Spinal cord (tissue), 10 donors: ENCODE results near the gene GAMT. TPM values are rescaled to one million over a fixed set of nuclear protein-coding genes. Genes with fewer than 3 reads are reported as not detected.

Source experiments
- DNase-seq, 6 donors: peaks; one replicate each; pipeline versions ENCODE4 v3.0.0 to v3.0.0-alpha.2; 2013 to 2015; ENCODE audit warnings: low spot score in 6 of 6, low read depth in 4 of 6
- H3K27ac ChIP-seq: one replicate; pipeline ENCODE4 v1.5.1; 2013; ENCODE audit warnings: low read depth, low read length, control low read depth
- H3K27me3 ChIP-seq: one replicate; pipeline ENCODE4 v1.6.1; 2013; ENCODE audit warnings: low read length; ENCODE audit not compliant: control insufficient read depth, insufficient read depth
- H3K36me3 ChIP-seq: one replicate; pipeline ENCODE4 v1.6.1; 2013; ENCODE audit warnings: low read length; ENCODE audit not compliant: control insufficient read depth, insufficient read depth
- H3K4me1 ChIP-seq: one replicate; pipeline ENCODE4 v1.6.1; 2013; ENCODE audit warnings: low read length; ENCODE audit not compliant: control insufficient read depth, insufficient read depth
- H3K4me3 ChIP-seq: one replicate; pipeline ENCODE4 v1.5.1; 2013; ENCODE audit warnings: low read depth, low read length, control low read depth
- H3K9me3 ChIP-seq: one replicate; pipeline ENCODE4 v1.6.1; 2013; ENCODE audit warnings: low read length; ENCODE audit not compliant: control insufficient read depth, insufficient read depth
- WGBS: methylation state at CpG from one replicate; pipeline ENCODE4 v1.1.5; 2013; ENCODE audit warnings: missing lambda C conversion rate; ENCODE audit not compliant: insufficient coverage; 5-methylcytosine and 5-hydroxymethylcytosine counted together
- polyA plus RNA-seq, 2 donors: library from polyadenylated mRNA; unstranded; fragments of 120-200 nt; gene quantifications; one replicate each; pipeline ENCODE4 v1.2.1, GENCODE V29; 2013; ENCODE audit not compliant: insufficient read length in 2 of 2
- total RNA-seq, 2 donors: library from RNA; depleted of rRNA in 1 of 2; stranded (reverse); fragments of 120-200 nt in 1 of 2; fragments of >200 nt in 1 of 2; gene quantifications; one replicate each; pipeline versions ENCODE4 v1.2.3 to v1.2.4, GENCODE V29; 2013 to 2014
- donor health status: healthy.

The GAMT gene
- total and polyA plus RNA-seq, 4 donors: 15.5 to 81.2 (median 53.6) TPM

DNA sequence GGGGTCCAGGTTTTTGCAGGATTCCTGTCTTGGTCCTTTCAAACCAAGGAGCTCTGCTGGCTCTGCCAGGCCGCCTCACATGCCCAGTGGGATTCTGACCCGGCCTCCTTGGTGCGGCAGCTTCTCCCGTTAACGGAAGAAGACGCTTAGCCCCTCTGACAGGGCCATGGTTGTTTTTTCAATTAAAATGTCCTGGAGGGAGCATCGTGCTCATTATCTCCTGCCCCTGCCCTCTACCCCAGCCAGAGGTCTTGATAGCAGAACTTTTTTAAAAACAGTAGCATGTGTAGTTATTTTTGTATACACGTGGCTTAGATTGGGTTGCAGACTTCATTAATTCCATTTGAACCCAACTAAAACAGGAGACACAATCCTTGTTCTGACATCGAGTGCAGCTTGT lies 25.4 kb upstream of the GAMT start:
- Histone ChIP-seq H3K4me3 (no peak overlapping the region), H3K4me1 (peaks cover 8% of the 10 kb centered on the region), H3K9me3 (no peaks in the 10 kb centered on the region), H3K27ac (no peak overlapping the region), H3K27me3 (no peaks in the 10 kb centered on the region), H3K36me3 (peaks cover 95% of the 10 kb centered on the region)
- no peak for DNase-seq
- 100% methylated on average over 2 of the region's 9 CpGs for WGBS

DNA sequence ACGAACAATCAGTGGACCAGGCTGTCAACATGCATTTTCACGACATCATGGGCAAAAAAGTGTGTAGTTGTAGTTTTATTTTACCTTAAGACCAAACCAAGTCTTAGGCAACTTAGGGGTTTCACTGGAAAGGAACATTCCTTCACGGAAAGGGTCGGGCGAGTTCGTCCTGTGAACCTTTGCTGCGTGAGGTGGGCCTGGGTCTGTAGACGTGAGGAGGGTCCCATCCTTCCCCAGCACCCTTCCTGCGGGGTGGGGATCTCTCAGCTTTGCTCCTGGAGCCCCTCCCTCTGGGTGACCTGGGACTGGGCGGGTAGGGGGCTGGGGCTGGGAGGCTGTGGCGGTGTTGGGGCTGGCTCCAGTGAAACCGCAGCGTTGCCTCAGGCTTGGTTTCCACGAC lies 24.6 kb upstream of the GAMT start:
- Histone ChIP-seq H3K27ac (no peak overlapping the region), H3K9me3 (no peaks in the 10 kb centered on the region), H3K4me1 (peaks cover 8% of the 10 kb centered on the region), H3K36me3 (peaks cover 95% of the 10 kb centered on the region), H3K27me3 (no peaks in the 10 kb centered on the region), H3K4me3 (no peak overlapping the region)
- 89% methylated on average over 8 of the region's 14 CpGs for WGBS
- DNase-seq: no peak

DNA sequence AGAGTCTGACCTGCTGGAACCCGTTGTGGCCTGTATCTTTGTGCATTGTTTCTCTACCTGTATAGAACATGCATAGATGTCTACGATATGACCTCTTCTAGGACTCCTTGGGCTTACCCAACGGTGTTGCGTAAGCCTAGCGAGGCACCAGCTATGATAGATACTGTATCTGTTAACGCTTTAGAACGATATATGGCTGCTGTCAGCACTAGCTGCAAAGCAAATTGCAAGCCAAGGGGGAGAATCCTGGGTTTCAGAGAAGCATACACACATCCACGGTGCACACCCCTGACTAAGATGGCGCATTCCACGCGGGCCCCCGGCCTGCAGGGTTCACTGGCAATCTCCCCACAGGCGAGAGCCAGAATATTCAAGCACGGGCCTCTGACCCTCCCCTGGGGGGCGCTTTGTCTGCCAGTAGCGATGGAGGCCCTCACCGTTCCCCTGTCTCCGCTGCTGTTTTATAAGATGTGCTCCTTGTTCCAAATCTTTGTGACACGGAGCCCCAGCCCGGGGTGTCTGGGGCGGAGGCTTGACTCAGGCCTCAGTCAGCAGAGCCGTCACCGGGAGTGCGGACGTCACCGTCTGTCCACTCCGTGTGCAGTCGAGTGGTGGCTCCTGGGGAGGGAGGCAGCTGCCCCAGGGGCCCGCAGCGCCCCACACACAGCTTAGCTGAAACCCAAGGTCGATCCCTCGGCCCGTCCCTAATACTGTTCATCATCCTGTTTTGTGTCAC lies 23.9 kb upstream of the GAMT start:
- Histone ChIP-seq H3K27me3 (no peaks in the 10 kb centered on the region), H3K4me3 (no peak overlapping the region), H3K9me3 (no peaks in the 10 kb centered on the region), H3K4me1 (peaks cover 8% of the 10 kb centered on the region), H3K27ac (no peak overlapping the region), H3K36me3 (peaks cover 96% of the 10 kb centered on the region)
- 84% methylated on average over 28 of the region's 33 CpGs for WGBS
- DNase-seq: no peak

GRCh38 chr19:1424192-1424955 lies 23.0 kb upstream of the GAMT start:
- 73% methylated on average over 27 of the region's 42 CpGs for WGBS
- Histone ChIP-seq H3K36me3 (peaks cover 96% of the 10 kb centered on the region), H3K9me3 (no peaks in the 10 kb centered on the region), H3K27me3 (no peaks in the 10 kb centered on the region), H3K4me1 (peaks cover 8% of the 10 kb centered on the region), H3K27ac (no peak overlapping the region), H3K4me3 (no peak overlapping the region)
- no peak for DNase-seq

DNA sequence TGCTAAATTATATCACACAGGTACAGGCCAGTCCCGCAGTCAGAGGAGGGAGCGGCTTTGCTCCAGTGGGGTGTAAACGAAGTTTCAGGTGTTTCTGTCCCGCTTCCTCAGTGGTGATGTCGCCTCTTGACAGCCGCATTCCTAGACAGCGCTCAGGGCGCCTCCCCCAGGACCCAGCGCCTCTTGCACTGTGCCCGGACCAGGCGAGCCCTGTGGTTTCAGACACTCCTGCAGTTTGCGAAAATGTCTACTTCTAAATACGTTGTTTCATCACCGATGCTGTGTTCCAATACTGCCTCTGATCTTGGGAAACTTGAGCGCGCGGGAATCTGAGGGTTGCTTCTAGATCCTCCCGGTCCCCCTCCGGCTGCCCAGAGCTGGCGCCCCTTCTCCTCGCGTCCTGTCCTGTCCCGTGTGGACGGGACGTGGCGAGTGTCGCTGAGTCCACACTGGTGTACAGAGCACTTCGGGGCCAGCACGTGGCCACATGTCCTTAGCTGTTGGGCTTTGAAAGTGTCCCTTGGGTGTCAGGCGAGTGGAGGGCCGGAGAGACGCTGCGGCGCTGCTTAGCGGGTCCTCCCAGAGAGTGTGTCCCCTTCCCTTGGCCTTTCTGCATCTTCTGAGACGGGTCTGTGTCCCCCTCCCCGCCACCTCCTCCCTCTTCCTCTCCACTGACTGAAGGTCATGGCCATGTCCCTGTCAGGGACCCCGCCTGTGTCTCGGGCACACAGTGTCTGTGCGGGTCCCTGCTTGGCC lies 22.3 kb upstream of the GAMT start:
- Histone ChIP-seq H3K4me1 (peaks cover 8% of the 10 kb centered on the region), H3K27ac (no peak overlapping the region), H3K4me3 (no peak overlapping the region), H3K9me3 (no peaks in the 10 kb centered on the region), H3K27me3 (no peaks in the 10 kb centered on the region), H3K36me3 (peaks cover 96% of the 10 kb centered on the region)
- WGBS: 92% methylated on average over 40 of the region's 40 CpGs
- DNase-seq: no peak

DNA sequence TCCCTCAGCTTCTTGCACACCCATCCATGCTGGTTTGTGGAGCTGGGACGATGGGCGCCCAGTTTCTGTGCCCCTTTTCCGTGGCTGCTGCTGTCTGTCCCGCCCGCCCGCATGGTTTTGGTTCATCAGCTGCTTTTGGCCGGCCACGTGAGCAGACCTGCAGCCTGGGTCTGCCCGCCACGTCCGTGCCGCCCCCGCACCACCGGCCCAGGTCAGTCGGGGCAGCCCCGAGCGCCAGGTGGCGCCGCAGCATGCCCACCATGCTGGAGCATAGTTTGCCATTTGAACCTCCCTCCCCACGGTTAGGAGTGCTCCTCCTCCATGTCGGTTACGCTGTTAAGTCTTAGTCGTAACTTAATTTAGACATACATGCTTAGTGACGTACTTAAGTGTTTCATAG lies 21.6 kb upstream of the GAMT start:
- DNase-seq: no peak
- Histone ChIP-seq H3K4me1 (peaks cover 13% of the 10 kb centered on the region), H3K27me3 (no peaks in the 10 kb centered on the region), H3K36me3 (peaks cover 98% of the 10 kb centered on the region), H3K4me3 (no peak overlapping the region), H3K27ac (no peak overlapping the region), H3K9me3 (no peaks in the 10 kb centered on the region)
- WGBS: 87% methylated on average over 20 of the region's 24 CpGs

DNA sequence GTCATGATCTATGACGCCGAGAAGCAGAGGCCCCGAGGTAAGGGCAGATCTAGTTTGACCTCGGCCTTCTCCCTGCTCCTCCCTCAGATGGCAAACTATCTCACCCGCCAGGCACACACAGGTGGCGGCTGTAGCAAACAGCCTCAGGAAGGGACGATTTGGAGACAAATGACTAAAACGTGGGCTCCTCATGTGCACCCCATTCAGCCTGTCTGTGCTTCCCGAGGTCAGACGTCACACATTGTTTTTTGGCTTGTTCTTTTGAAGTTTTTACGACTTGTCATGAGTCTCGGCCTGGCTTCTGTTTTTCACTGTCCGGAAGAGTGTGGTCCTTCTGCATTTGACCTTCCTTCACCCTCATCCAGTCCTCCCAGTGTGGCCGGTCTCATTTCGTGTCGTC lies 21.0 kb upstream of the GAMT start:
- no peaks in the 10 kb centered on the region for H3K9me3 ChIP-seq
- H3K4me3 ChIP-seq: no peak overlapping the region
- no peak overlapping the region for H3K27ac ChIP-seq
- peaks cover 15% of the 10 kb centered on the region for H3K4me1 ChIP-seq
- no peak for DNase-seq
- WGBS: 63% methylated on average over 10 of the region's 16 CpGs
- H3K36me3 ChIP-seq: peaks cover 99% of the 10 kb centered on the region
- no peaks in the 10 kb centered on the region for H3K27me3 ChIP-seq

DNA sequence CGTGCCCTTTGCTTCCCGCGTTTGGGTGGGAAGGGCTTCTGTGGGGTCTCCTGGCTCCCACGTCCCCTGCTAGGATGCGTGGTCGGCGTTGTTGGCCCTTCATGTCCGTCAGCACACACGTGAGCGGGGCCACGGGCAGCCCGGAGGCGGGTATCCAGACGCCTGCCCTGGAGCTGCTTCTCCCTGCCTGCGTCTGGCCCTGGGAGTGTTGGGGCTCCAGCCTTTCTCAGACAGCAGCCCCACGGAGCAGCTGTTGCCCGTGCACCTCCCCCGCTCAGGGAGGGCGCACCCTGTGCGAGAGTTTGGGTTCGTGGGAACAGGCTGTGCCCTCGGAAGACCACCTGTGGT lies 20.6 kb upstream of the GAMT start:
- no peak for DNase-seq
- 86% methylated on average over 22 of the region's 22 CpGs for WGBS
- Histone ChIP-seq H3K27ac (no peak overlapping the region), H3K4me3 (no peak overlapping the region), H3K4me1 (peaks cover 15% of the 10 kb centered on the region), H3K27me3 (no peaks in the 10 kb centered on the region), H3K36me3 (peaks cover 99% of the 10 kb centered on the region), H3K9me3 (no peaks in the 10 kb centered on the region)

GRCh38 chr19:1421218-1421957 lies 20.0 kb upstream of the GAMT start:
- no peak overlapping the region for H3K27ac ChIP-seq
- no peak for DNase-seq
- peaks cover 20% of the 10 kb centered on the region for H3K4me1 ChIP-seq
- H3K36me3 ChIP-seq: peaks cover 99% of the 10 kb centered on the region
- no peaks in the 10 kb centered on the region for H3K9me3 ChIP-seq
- H3K27me3 ChIP-seq: no peaks in the 10 kb centered on the region
- no peak overlapping the region for H3K4me3 ChIP-seq
- WGBS: 93% methylated on average over 37 of the region's 37 CpGs
